AG10803 (cell line): ENCODE measurements around the gene CAMK1D.
"Not testable (repeated sequence)": the region's sequence is repeated elsewhere in the genome, so short reads cannot be mapped to it uniquely, and the experiment has no call there.

Experiments used
- DNase-seq: peaks from one replicate; pipeline ENCODE4 v3.0.0; 2010; ENCODE audit warnings: low read depth
- H3K4me3 ChIP-seq: 2 replicates; pipeline ENCODE4 v1.5.1; 2011; ENCODE audit warnings: mild to moderate bottlenecking, low read length, control low read depth
- CTCF ChIP-seq: conservative IDR thresholded peaks from 2 replicates; pipeline ENCODE4 v1.5.1; 2011; ENCODE audit warnings: mild to moderate bottlenecking, low read length, control low read depth, inconsistent platforms

CAMK1D gene

GRCh38 chr10:12810046-12810445 is 460.7 kb downstream of the CAMK1D start:
- peak; percentile 15 for TF ChIP-seq CTCF
- not testable (repeated sequence) for DNase-seq, H3K4me3 ChIP-seq

- no peak for DNase-seq
- no peak for TF ChIP-seq CTCF
- no peak overlapping the region for H3K4me3 ChIP-seq
These were observed 462.5 kb downstream of the CAMK1D start for GRCh38 chr10:12811826-12812225.

- no peak for DNase-seq
- TF ChIP-seq CTCF, result no peak
- H3K4me3 ChIP-seq, result no peak overlapping the region
These were observed 463.2 kb downstream of the CAMK1D start for GRCh38 chr10:12812571-12812970.

- TF ChIP-seq CTCF, result no peak
- DNase-seq, result no peak
- H3K4me3 ChIP-seq, result no peak overlapping the region
These were observed 464.8 kb downstream of the CAMK1D start for GRCh38 chr10:12814166-12814565.

- no peak overlapping the region for H3K4me3 ChIP-seq
- DNase-seq, result no peak
- no peak for TF ChIP-seq CTCF
These were observed 469.7 kb downstream of the CAMK1D start for GRCh38 chr10:12819071-12819470.

- H3K4me3 ChIP-seq, result no peak overlapping the region
- DNase-seq, result no peak
- no peak for TF ChIP-seq CTCF
These were observed 470.3 kb downstream of the CAMK1D start for GRCh38 chr10:12819656-12820055.

- no peak for DNase-seq
- no peak for TF ChIP-seq CTCF
- H3K4me3 ChIP-seq, result no peak overlapping the region
These were observed 473.0 kb downstream of the CAMK1D start for GRCh38 chr10:12822126-12822892.
